Suprapubic skin (tissue), 4 donors: Measurements from ENCODE around the gene NXPH2.

ENCODE experiments used
- POLR2A ChIP-seq, 2 donors: fragments of 450-650 bp; IDR thresholded peaks; one replicate each; pipeline ENCODE4 v1.6.1; 2017; ENCODE audit warnings: antibody characterized with exemption in 2 of 2, mild to moderate bottlenecking in 2 of 2, moderate library complexity in 2 of 2
- POLR2AphosphoS5 ChIP-seq, 3 donors: sonication (generic); formaldehyde crosslinking; IDR thresholded peaks; one replicate each; pipeline ENCODE4 v1.6.1; 2017; ENCODE audit warnings: antibody characterized with exemption in 3 of 3
- TF ChIP-seq, protein P1 (sequence below), 2 donors: fragments of 200-600 bp in 1 of 2; fragments of 450-650 bp in 1 of 2; sonication (generic) in 1 of 2; IDR thresholded peaks; one replicate each; pipeline ENCODE4 v1.5.1; 2016 to 2019; ENCODE audit warnings: antibody characterized with exemption in 2 of 2, mild to moderate bottlenecking in 1 of 2, moderate library complexity in 1 of 2

DNA sequence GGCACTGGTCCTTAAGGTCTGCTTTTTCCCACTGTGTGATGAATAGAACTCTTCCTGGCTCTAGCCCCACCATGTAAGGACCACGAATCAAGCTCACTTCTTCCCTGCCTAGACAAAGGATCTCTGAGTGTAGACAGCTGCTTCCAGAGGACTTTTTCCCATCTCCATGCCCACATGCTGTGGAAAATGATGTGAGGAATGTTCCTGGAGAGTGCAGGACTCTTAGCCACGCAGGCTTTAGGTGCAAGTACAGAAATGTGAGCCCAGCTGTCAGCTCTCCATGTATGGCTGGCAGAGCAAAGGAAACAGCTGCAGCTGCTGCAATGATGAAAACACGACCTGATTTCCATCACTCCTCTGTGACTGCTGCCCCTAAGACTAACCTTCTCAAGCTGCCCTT is 35.5 kb downstream of the NXPH2 start:
- TF ChIP-seq, protein P1, sequence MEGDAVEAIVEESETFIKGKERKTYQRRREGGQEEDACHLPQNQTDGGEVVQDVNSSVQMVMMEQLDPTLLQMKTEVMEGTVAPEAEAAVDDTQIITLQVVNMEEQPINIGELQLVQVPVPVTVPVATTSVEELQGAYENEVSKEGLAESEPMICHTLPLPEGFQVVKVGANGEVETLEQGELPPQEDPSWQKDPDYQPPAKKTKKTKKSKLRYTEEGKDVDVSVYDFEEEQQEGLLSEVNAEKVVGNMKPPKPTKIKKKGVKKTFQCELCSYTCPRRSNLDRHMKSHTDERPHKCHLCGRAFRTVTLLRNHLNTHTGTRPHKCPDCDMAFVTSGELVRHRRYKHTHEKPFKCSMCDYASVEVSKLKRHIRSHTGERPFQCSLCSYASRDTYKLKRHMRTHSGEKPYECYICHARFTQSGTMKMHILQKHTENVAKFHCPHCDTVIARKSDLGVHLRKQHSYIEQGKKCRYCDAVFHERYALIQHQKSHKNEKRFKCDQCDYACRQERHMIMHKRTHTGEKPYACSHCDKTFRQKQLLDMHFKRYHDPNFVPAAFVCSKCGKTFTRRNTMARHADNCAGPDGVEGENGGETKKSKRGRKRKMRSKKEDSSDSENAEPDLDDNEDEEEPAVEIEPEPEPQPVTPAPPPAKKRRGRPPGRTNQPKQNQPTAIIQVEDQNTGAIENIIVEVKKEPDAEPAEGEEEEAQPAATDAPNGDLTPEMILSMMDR (IDR thresholded peaks at IDR 0.05): no peak
- TF ChIP-seq POLR2A (IDR thresholded peaks at IDR 0.05) (no peak), POLR2AphosphoS5 (IDR thresholded peaks at IDR 0.05) (no peak)
